Psoas muscle (tissue), 8 donors: Measurements from ENCODE around the gene TCF20. TPM values are rescaled to one million over a fixed set of nuclear protein-coding genes. Genes with fewer than 3 reads are reported as not detected.

Source experiments
- ATAC-seq, 4 donors: fragments of 200-7000 bp; cut with Tn5 transposase; one replicate each; pipeline ENCODE4 v1.9.1; 2020; ENCODE audit warnings: moderate library complexity in 3 of 4, mild to moderate bottlenecking in 2 of 4
- DNase-seq, 2 donors: peaks; one replicate each; pipeline ENCODE4 v3.0.0-alpha.2; 2020
- H3K27ac ChIP-seq: fragments of 200-600 bp; one replicate; pipeline ENCODE4 v1.8.0; 2022
- H3K27me3 ChIP-seq, 3 donors: fragments of 200-600 bp in 1 of 3; one replicate each; pipeline versions ENCODE4 v1.6.1 to v1.8.0; 2013 to 2022; ENCODE audit warnings: low read length in 2 of 3, mild to moderate bottlenecking in 2 of 3, moderate library complexity in 1 of 3; ENCODE audit not compliant: insufficient read depth in 3 of 3
- H3K36me3 ChIP-seq, 2 donors: fragments of 200-600 bp in 1 of 2; one replicate each; pipeline versions ENCODE4 v1.6.1 to v1.8.0; 2013 to 2022; ENCODE audit warnings: low read depth in 1 of 2, mild to moderate bottlenecking in 1 of 2, moderate library complexity in 1 of 2; ENCODE audit not compliant: insufficient read depth in 1 of 2
- H3K4me1 ChIP-seq: fragments of 200-600 bp; one replicate; pipeline ENCODE4 v1.8.0; 2022
- H3K4me3 ChIP-seq: fragments of 200-600 bp; one replicate; pipeline ENCODE4 v1.8.0; 2022; ENCODE audit warnings: mild to moderate bottlenecking
- H3K9me3 ChIP-seq: fragments of 200-600 bp; one replicate; pipeline ENCODE4 v1.8.0; 2022
- WGBS, 3 donors: extraction: QIAGEN DNeasy Blood & Tissue Kit; methylation state at CpG; one replicate each; pipeline versions ENCODE4 v1.1.6 to v1.1.7; 2013; 5-methylcytosine and 5-hydroxymethylcytosine counted together
- intact Hi-C, 2 donors: fragments of 100-400 bp; cut with DNase I; formaldehyde crosslinking; loops; one replicate each; pipeline versions ENCODE4 v1.11.0 to v1.14.2; 2022
- polyA plus RNA-seq, 3 donors: library from polyadenylated mRNA; stranded (reverse); fragments of 200-250 nt; gene quantifications; one replicate each; pipeline ENCODE4 v1.2.3, GENCODE V29; 2013
- total RNA-seq, 4 donors: library from RNA; stranded (reverse); fragmentation: NEBNext Ultra II Directional in 2 of 4; extraction: Animal tissue kit (Norgen Biotek cat#: 25700) in 2 of 4; gene quantifications; one replicate each; pipeline versions ENCODE4 v1.2.1 to v1.2.4, GENCODE V29; 2021 to 2023
- TF ChIP-seq, protein P1 (sequence below): fragments of 200-600 bp; IDR thresholded peaks from one replicate; pipeline ENCODE4 v1.8.0; 2022; ENCODE audit warnings: antibody characterized with exemption
- donor health status: healthy with polysubstance abuse.
- donor health status: DM: no; HTN: no; CAD: no; lungs with moderate emphysema.
- donor health status: Bipolar disorder and iron deficiency.
- donor health status: healthy.
- donor health status: DM: yes; HTN: yes; CAD: no.
- donor health status: DM: no; HTN: no; CAD: no.
- donor health status: DM: no; HTN: no; CAD: no.
- donor health status: DM: yes; HTN: yes; CAD: no.

TCF20 gene
- total and polyA plus RNA-seq, 7 donors = 3.2 to 14.9 (median 10.1) TPM

DNA sequence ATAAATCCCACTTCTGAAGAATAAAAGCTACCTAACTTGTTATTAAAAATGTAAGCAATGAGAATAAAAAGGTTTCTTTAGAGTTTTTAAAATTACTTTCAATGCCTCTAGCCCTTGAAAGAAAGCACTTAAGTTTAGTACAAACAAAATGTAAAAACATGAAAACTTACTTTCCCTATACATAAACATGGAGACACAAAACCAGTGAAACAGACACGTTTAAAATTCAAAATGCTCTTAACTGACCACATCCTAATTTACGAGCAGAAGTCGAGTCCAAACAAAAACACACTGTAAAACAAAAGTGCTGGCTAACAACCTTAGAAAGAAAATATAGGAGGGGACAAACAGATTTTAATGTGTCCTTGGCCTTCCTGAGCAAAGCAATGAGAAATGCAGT lies 36.6 kb downstream of the TCF20 start:
- no peak for DNase-seq
- no peak for ATAC-seq
- no peaks in the 10 kb centered on the region for H3K36me3 ChIP-seq
- WGBS, 3 donors = 61 to 64% (median 62%) methylated on average over 3 of the region's 3 CpGs
- H3K27ac ChIP-seq = no peak overlapping the region
- no peak overlapping the region for H3K4me3 ChIP-seq
- peaks cover 13% of the 10 kb centered on the region for H3K9me3 ChIP-seq
- peaks cover 17% of the 10 kb centered on the region for H3K4me1 ChIP-seq
- H3K27me3 ChIP-seq = no peaks in the 10 kb centered on the region
- TF ChIP-seq, protein P1, sequence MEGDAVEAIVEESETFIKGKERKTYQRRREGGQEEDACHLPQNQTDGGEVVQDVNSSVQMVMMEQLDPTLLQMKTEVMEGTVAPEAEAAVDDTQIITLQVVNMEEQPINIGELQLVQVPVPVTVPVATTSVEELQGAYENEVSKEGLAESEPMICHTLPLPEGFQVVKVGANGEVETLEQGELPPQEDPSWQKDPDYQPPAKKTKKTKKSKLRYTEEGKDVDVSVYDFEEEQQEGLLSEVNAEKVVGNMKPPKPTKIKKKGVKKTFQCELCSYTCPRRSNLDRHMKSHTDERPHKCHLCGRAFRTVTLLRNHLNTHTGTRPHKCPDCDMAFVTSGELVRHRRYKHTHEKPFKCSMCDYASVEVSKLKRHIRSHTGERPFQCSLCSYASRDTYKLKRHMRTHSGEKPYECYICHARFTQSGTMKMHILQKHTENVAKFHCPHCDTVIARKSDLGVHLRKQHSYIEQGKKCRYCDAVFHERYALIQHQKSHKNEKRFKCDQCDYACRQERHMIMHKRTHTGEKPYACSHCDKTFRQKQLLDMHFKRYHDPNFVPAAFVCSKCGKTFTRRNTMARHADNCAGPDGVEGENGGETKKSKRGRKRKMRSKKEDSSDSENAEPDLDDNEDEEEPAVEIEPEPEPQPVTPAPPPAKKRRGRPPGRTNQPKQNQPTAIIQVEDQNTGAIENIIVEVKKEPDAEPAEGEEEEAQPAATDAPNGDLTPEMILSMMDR = no peak
- intact Hi-C loops = no loop called here

DNA sequence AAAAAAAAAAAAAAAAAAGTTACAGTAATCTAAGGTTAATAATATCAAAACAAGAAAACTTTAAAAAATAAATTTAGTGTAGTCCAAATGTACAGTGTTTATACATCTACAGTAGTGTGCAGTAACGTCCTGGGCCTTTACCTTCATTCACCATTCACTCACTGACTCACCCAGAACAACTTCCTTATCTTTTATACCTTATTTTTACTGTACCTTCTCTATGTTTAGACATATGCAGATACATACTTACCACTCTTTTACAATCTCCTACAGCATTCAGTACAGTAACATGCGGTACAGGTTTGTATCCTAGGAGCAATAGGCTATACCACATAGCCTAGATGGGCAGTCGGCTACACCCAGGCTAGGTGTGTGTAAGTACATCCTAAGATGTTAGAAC lies 38.5 kb downstream of the TCF20 start:
- intact Hi-C loops = no loop called here
- Histone ChIP-seq H3K4me1 (peaks cover 25% of the 10 kb centered on the region), H3K36me3 (no peaks in the 10 kb centered on the region), H3K27ac (no peak overlapping the region), H3K9me3 (no peaks in the 10 kb centered on the region), H3K27me3 (no peaks in the 10 kb centered on the region), H3K4me3 (no peak overlapping the region)
- 94 to 99% (median 96%) methylated on average over 3 of the region's 3 CpGs for WGBS, 3 donors
- ATAC-seq (no peak), DNase-seq (no peak)
- TF ChIP-seq, protein P1 = no peak

DNA sequence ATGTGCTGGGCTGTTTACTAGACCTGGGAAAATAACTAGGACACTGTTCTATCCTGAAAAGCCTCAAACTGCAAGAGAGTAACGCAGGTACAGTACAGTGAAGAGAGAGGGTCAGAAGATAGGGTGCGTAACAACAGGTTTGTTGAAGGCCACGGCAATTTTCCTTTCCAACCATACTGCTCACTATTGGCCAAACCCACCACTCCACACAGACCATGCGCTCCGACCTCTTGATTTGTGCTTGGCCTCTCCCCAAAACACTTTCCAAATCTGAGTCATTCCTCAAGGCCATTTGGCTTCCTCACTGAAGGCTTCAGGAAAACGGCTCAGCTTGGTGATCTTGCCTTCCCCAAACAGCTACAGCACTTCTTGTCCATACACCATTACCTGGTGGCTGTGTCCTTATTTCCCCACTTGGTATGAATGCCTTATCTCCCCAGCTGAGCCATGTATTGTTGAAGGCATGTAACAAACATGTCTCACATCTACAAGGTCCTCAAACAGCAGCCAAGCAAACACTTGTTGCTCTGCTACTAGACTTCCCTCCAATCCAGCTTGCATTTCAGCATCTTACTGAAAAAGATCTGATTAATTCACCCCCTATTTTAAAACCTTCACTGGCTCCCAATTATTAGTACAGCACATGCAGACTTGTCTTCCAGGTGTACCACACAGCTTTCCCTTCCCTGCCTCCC lies 40.9 kb downstream of the TCF20 start:
- no peak overlapping the region for H3K4me3 ChIP-seq
- no peaks in the 10 kb centered on the region for H3K9me3 ChIP-seq
- ATAC-seq (peak in 3 of 4 donors; percentile 58 to 65 (median 63)), DNase-seq (no peak)
- H3K27ac ChIP-seq = no peak overlapping the region
- no peaks in the 10 kb centered on the region for H3K27me3 ChIP-seq
- peaks cover 25% of the 10 kb centered on the region for H3K4me1 ChIP-seq
- intact Hi-C loops = no loop called here
- TF ChIP-seq, protein P1 = no peak
- 43 to 61% (median 46%) methylated on average over 6 of the region's 6 CpGs for WGBS, 3 donors
- no peaks in the 10 kb centered on the region for H3K36me3 ChIP-seq

DNA sequence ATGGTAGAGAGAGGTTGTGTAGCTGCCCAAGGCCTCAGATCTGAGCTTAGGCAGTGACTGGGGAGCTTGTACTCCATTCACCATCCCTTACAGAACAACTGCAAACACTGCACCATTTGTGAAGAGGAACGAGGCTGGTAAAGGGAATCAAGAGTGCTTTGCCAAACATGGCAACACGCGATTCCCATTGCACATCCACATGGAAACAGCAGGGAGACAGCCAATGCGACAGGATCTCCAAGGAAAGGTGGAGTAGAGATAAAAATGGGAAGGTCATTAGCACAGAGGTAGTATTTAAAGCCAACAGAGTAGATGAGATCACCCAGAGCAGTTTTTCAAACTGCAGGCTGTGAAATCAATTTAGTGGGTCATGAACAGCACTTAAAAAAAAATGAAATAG lies 42.0 kb downstream of the TCF20 start:
- TF ChIP-seq, protein P1 = no peak
- ATAC-seq (peak in 1 of 4 donors; percentile 24), DNase-seq (no peak)
- H3K9me3 ChIP-seq = no peaks in the 10 kb centered on the region
- no peaks in the 10 kb centered on the region for H3K36me3 ChIP-seq
- 31 to 64% (median 46%) methylated on average over 4 of the region's 4 CpGs for WGBS, 3 donors
- intact Hi-C loops = no loop called here
- no peak overlapping the region for H3K27ac ChIP-seq
- H3K27me3 ChIP-seq = no peaks in the 10 kb centered on the region
- peaks cover 25% of the 10 kb centered on the region for H3K4me1 ChIP-seq
- no peak overlapping the region for H3K4me3 ChIP-seq

DNA sequence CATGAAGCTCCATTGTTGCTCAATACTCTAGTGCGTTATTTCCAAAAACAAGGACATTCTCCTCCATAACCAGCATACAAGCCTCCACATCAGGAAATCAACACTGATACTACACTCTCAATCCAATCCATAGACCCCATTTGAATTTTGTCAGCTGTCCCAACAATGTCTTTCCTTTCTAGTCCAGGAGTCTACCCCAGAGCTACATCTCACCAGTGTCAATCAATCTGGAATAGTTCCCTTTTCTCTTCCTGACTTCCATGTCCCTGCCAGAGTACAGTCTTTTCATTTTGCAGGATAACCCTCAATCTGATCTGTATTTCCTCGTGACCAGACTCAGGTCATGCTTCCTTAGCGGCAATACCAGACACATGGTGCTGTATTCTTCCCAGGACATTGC lies 43.0 kb downstream of the TCF20 start:
- H3K9me3 ChIP-seq = no peaks in the 10 kb centered on the region
- no peak overlapping the region for H3K27ac ChIP-seq
- H3K36me3 ChIP-seq = no peaks in the 10 kb centered on the region
- no peaks in the 10 kb centered on the region for H3K27me3 ChIP-seq
- peaks cover 25% of the 10 kb centered on the region for H3K4me1 ChIP-seq
- 90 to 93% (median 91%) methylated on average over 3 of the region's 3 CpGs for WGBS, 3 donors
- intact Hi-C loops = no loop called here
- TF ChIP-seq, protein P1 = no peak
- ATAC-seq = no peak
- DNase-seq = no peak
- H3K4me3 ChIP-seq = no peak overlapping the region
